Vagina (tissue), 2 donors: ENCODE results near the gene LSG1.

Experiments
- POLR2A ChIP-seq, 2 donors: fragments of 450-650 bp; IDR thresholded peaks; one replicate each; pipeline ENCODE4 v1.6.1; 2017; ENCODE audit warnings: antibody characterized with exemption in 2 of 2, mild to moderate bottlenecking in 2 of 2, moderate library complexity in 2 of 2
- TF ChIP-seq, protein P1 (sequence below), 3 experiments: fragments of 450-650 bp in 2 of 3; fragments of 200-600 bp in 1 of 3; sonication (generic) in 1 of 3; IDR thresholded peaks; one replicate each; pipeline ENCODE4 v1.5.1; 2017 to 2019; ENCODE audit warnings: antibody characterized with exemption in 3 of 3, mild to moderate bottlenecking in 2 of 3, moderate library complexity in 2 of 3

GRCh38 chr3:194631696-194632095 lies 40.3 kb downstream of the LSG1 start:
- TF ChIP-seq, protein P1, sequence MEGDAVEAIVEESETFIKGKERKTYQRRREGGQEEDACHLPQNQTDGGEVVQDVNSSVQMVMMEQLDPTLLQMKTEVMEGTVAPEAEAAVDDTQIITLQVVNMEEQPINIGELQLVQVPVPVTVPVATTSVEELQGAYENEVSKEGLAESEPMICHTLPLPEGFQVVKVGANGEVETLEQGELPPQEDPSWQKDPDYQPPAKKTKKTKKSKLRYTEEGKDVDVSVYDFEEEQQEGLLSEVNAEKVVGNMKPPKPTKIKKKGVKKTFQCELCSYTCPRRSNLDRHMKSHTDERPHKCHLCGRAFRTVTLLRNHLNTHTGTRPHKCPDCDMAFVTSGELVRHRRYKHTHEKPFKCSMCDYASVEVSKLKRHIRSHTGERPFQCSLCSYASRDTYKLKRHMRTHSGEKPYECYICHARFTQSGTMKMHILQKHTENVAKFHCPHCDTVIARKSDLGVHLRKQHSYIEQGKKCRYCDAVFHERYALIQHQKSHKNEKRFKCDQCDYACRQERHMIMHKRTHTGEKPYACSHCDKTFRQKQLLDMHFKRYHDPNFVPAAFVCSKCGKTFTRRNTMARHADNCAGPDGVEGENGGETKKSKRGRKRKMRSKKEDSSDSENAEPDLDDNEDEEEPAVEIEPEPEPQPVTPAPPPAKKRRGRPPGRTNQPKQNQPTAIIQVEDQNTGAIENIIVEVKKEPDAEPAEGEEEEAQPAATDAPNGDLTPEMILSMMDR (IDR thresholded peaks at IDR 0.05), result no peak
- no peak for TF ChIP-seq POLR2A (IDR thresholded peaks at IDR 0.05)
